Lung microvascular endothelial cell (primary cell): ENCODE measurements around the gene ZNF691. TPM values are rescaled to one million over a fixed set of nuclear protein-coding genes. Genes with fewer than 3 reads are reported as not detected.
"Not testable (repeated sequence)": the region's sequence is repeated elsewhere in the genome, so short reads cannot be mapped to it uniquely, and the experiment has no call there.

Experiments
- DNase-seq, 2 donors: peaks; one replicate each; pipeline versions ENCODE4 v3.0.0 to v3.0.0-alpha.2; 2010; ENCODE audit warnings: low read depth in 2 of 2
- total RNA-seq: library from RNA; depleted of rRNA; stranded (reverse); fragments of >200 nt; gene quantifications from 2 replicates; pipeline ENCODE4 v1.2.1, GENCODE V29; 2014

Gene ZNF691
- total RNA-seq, 1 donor from 2014 or later, result 8.1 TPM

DNA sequence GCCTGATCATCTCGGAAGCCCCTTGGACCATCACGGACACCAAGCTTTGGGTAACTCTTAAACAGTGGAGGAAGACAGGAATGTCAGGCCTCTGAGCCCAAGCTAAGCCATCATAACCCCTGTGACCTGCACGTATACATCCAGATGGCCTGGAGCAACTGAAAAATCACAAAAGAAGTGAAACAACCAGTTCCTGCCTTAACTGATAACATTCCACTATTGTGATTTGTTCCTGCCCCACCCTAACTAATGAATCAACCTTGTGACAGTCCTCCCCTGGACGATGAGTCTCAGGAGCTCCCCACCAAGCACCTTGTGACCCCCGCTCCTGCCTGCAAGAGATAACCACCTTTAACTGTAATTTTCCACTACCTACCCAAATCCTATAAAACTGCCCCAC is 13.0 kb downstream of the ZNF691 start:
- not testable (repeated sequence) for DNase-seq

DNA sequence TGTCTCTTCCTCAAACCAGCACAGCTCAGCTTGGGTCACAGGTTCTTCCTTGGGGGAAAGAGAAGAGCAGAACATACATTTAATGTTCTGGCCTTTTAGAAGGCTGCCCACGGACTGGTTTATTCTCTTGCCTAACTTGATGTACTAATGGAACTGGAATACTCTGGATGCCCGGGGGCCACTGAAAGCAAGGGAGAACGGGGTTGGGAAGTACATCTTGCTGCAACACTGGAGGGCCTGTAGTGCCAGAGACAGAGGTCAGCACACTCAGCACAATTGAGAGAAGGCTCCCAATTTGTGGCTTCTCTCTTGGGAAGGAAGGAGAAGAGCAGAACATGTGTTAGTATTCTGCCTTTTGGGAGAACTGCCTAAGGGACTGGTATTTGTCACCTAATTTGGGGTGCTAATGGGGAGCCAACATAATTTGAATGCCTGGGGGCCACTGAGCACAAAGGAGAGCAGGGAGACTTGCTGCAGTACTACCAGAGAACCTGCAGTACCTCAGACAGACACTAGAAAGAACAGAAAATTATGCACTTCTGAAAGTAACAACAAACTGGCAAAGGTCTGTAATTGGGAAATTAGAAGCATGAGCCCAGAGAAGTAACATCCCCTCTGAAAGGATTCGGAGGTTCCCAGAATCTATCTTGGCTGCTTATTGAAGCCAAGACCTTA is 14.1 kb downstream of the ZNF691 start:
- no peak for DNase-seq

DNA sequence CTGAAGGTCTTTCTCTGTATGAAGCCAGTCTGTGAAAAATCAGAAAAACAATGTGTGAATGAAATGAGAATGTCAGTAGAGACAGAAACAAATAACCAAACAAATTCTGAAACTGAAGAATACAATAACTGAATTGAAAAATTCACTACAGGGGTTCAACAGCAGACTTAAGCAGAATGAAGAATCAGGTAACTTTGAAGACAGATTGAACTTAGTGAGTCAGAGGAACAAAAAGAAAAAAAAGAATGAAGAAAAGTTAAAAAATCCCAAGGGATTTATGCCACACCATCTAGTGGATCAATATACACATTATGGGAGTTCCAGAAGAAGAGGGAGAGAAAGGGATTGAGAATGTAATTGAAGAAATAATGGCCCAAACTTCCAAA is 14.6 kb downstream of the ZNF691 start:
- DNase-seq, result no peak

DNA sequence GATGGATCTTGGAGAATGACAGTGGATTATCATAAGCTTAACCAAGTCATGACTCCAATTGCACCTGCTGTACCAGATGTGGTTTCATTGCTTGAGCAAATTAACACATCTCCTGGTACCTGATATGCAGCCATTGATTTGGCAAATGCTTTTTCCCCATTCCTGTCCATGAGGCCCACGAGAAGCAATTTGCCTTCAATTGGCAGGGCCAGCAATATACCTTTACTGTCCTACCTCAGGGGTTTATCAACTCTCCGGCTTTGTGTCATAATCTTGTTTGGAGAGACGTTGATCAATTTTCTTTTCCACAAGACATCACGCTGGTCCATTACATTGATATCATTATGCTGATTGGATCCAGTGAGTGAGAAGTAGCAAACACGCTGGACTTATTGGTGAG is 20.1 kb downstream of the ZNF691 start:
- no peak for DNase-seq

DNA sequence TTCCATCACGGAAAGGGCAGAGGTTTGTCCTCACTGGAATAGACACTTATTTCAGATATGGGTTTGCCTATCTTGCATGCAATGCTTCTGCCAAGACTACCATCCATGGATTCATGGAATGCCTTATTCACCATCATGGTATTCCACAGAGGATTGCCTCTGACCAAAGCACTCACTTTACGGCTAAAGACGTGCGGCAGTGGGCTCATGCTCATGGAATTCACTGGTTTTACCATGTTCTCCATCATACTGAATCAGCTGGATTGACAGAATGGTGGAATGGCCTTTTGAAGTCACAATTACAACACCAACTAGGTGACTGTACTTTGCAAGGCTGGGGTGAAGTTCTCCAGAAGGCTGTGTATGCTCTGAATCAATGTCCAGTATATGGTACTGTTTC is 22.1 kb downstream of the ZNF691 start:
- not testable (repeated sequence) for DNase-seq

DNA sequence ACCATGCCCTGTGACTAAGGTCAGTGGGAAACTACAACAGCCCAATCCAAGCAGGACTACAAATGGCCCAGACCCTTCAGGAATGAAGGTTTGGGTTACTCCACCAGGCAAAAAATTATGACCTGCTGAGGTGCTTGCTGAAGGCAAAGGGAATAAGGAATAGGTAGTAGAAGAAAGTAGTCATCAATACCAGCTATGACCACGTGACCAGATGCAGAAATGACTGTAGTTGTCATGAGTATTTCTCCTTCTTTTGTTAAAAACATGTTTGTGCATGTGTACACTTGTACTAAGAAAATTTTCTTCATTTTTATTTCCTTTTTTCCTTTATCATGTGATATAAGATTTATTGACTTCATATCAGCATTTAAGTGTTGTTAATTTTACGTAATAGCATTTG is 22.8 kb downstream of the ZNF691 start:
- DNase-seq, result not testable (repeated sequence)

DNA sequence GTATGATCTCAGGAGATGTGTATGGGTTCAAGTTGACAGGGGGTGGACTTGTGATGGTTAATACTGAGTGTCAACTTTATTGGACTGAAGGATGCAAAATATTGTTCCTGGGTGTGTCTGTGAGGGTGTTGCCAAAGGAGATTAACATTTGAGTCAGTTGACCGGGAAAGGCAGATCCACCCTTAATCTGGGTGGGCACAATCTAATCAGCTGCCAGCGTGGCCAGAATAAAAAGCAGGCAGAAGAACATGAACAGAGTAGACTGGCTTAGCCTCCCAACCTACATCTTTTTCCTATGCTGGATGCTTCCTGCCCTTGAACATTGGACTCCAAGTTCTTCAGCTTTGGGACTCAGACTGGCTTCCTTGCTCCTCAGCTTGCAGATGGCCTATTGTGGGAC is 23.3 kb downstream of the ZNF691 start:
- not testable (repeated sequence) for DNase-seq

DNA sequence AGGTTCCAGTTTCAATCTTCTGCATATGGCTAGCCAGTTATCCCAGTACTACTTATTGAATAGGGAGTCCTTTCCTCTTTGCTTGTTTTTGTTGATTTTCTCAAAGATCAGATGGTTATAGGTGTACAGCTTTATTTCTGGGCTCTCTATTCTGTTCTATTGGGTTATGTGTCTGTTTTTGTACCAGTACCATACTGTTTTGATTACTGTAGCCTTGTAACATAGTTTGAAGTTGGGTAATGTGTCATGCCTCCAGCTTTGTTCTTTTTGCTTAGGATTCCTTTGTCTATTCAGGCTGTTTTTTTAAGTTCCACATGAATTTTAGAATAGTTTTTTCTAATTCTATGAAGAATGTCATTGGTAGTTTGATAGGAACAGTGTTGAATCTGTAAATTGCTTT is 26.7 kb downstream of the ZNF691 start:
- not testable (repeated sequence) for DNase-seq

DNA sequence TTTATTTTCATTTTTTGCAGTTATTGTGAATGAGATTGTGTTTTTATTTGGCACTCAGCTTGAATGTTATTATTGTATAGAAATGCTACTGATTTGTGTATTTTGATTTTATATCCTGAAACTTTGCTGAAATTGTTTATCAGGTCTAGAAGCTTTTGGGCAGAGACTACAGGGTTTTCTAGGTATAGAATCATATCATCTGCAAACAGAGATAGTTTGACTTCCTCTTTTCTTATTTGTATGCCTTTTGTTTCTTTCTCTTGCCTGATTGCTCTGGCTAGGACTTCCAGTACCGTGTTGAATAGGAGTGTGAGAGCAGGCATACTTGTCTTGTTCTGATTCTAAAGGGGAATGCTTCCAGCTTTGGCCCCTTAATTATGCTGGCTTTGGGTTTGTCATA is 27.3 kb downstream of the ZNF691 start:
- DNase-seq, result no peak

DNA sequence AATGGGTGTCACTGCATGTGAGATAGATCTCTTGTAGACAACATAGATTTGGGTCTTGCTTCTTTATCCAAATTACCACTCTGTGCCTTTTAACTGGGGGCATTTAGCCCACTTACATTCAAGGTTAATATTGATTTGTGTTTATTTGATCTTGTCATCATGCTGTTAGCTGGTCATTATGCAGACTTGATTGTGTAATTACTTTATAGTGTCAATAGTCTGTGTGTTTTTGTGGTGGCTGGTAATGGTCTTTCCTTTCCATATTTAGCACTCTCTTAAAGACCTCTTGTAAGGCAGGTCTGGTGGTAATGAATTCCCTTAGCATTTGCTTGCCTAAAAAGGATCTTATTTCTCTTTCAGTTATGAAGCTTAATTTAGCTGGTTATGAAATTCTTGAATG is 29.6 kb downstream of the ZNF691 start:
- no peak for DNase-seq

DNA sequence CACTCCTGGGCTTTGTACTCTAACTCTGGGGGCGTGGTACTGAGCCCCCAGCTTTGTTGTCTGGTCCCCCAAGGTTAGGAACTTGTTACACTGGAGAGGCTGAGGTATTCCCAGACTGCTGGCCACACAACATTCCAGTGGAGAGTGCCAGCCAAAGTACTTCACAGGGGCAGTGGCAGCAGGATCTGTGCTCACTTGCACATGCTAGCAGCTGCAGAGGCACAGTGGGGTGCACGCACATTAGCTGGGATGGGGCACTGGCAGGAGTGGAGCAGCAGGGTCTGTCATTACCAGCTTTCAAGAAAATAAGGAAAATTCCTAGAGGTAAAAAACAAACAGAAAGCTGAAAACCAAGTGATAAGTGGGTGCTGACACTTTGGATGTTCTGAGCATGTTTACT is 31.0 kb downstream of the ZNF691 start:
- DNase-seq, result no peak

DNA sequence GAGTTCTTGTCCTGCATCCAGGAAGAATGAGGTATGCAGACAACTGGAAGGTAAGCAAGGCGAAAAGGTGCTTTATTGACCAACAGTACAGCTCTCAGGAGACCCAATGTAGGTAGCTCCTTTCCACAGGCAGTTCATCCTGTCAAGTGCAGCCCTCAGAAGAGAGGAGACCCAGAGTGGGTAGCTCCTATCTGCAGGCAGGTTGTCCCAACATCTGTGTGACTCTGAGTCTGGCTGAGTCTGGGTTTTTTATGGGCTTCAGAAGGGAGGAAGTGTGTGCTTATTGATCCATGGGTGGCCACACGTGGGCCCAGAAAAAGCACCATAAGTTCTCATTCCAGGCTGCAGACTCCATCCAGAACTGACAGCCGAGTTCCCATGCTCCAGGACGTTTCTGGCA is 34.0 kb downstream of the ZNF691 start:
- no peak for DNase-seq

DNA sequence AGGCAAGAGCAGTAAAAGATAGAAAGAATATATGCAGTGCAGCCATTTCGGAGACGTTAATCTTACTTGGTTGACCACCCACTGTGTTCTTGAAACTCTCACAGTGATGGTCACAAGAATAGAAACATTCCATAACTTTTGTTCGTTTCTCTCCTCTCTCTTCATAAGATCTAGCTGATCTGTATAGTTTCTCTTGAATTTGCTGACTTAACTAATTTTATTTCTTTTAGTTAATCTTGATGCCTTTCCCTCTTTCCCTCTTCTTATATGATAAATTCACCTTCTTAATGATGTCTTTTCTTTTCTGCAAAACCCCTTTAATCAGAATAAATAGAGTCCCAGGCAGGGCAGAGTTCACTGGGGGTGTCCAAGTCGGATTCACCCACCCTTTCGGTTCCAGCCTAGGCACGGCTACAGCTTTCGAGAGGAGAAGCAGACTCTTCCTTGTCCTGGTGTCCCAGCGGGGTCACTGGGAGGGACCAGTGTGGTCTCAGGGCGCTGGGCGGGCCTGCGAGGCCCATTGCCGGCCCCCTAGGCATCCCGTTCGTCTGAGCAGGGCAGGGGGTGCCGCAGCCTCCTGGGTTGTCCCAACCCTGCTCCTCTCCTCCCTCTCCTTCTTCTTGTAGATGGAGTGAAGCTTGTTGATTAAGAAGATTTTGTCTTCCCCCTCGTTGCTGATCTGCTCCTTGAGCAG is 39.8 kb downstream of the ZNF691 start:
- DNase-seq, result no peak

DNA sequence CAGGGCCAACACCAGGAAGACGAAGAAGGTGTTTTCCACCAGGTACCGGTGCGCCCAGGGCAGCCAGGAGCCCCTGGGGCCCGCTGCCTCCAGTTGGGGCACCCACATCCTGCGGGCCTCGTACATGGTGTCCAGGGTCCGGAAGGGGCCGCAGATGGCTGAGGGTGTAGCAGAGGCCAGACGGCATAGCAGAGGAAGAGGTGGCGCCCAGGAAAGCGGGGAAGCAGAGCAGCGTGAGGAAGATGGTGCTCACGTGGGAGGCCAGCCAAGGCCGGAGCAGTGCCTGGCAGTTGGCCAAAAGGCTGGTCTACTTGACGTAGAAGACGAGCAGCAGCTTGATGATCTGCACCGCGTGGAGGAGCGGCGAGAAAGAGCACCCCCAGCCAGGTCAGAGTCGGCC is 40.4 kb downstream of the ZNF691 start:
- DNase-seq, result no peak

DNA sequence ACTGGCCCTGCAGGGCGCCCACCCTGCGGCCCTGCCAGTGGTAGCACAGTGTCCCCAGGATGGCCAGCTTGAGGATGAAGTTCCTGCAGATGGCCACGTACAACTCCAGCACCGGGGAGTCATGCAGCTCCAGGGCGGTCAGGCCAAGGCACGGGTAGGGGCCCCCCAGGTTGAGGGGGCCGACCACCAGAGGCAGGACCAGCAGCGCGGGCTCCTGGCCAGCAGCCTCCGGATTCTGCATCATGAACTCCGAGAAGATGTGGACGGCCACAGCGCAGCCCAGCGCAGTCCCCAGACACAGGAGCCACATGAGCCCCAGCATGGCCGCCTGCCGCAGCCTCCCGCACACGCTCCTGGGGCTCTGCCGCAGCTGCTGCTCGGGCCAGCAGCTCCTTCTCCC is 41.0 kb downstream of the ZNF691 start:
- no peak for DNase-seq

DNA sequence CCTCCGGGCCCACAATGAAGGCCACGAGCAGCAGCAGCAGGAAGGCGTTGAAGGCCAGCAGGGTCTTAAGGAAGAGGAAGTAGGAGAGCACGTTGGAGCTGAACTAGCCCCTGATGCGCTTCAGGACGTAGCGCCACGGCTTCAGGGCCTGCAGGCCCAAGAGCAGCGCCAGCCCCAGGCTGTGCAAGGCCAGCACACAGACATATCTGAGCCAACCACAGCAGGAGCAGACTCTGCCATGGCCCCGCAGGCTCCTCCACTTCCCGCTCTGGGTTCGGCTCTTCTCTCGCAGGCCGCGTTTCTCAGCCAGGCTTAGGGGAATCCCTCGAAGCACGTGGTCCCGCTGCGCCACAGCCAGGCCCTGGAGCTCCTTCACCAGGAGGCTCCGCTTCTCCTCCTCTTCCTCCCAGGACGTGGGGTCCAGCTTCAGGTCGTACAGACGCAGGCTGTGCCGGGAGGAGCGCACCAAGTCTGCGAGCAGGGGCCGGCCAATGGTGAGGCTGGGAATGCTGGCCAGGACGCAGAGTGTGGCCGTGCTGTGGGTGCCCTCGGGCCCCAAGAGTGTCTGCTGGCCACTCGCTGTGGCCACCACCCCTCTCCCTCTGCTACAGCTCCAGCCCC is 41.7 kb downstream of the ZNF691 start:
- no peak for DNase-seq

DNA sequence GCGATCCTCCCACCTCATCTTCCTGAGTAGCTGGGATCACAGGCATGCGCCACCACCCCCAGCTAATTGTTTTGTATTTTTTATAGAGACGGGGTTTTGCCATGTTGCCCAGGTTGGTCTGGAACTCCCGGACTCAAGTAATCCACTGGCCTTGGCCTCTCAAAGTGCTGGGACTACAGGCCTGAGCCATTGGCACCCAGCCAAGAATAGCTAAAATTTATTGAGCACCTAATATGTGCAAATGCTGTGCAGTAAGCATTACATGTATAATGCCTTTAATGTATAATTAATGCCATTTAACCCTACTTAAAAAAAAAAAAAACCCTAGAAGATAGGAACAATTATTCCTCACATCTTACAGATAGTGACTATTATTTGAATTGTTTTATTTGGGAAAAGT is 42.9 kb downstream of the ZNF691 start:
- no peak for DNase-seq

DNA sequence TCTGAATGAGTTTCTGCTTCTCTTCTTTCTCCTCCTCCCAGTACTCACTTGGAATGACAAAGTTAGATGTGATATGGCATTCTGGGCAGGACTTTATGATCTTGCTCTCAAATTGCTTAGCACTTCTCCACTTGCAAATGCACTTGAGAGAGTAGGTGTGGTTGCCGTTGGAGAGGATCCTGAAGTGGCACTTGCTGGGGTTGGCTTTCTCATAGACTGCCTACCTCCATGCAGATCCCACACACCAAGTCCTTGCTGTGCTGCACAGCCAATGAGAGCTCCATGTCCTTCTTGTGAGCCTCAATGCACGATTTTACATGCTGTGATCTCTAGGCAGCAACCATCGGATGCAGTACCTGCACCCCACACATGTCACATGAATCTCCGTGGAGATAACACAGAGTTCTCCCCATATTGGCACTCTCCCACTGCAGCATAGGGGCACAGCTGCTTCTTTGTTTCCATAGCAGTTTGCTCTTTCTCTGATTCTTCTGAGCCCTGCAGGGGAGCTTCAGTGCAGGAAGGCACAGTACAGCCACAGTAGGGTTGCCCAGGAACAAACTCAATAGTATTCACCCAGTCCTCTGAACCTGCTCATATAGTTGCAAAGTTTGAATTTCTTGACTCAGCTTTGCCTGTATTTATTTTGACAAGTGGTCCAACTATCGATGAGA is 45.2 kb downstream of the ZNF691 start:
- no peak for DNase-seq

DNA sequence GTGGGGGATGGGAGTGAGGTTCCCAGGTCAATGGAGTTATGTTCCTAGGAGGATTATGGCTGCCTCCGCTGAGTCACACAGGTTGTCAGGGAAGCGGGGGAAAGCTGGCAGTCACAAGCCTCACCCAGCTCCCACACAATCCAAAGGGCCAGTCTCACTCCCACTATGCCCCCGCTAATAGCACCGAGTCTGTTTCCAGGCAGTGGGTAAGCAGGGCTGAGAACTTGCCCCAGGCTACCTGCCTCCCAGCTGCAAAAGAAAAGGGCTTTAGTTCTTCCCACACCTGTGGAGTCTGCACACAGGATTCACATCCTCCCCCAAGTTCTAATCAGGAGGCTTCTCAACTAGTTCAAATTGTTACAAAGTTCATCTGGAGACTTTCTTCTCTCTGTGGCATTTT is 53.5 kb downstream of the ZNF691 start:
- not testable (repeated sequence) for DNase-seq
